T-cell (primary cell): ENCODE data around the gene FCN1. TPM values are rescaled to one million over a fixed set of nuclear protein-coding genes. Genes with fewer than 3 reads are reported as not detected.

Experiments
- ATAC-seq, 4 experiments: fragments of 200-7000 bp in 3 of 4; fragments of 150-1000 bp in 1 of 4; cut with Tn5 transposase; replicated peaks in 1 of 4; 1 replicate in 3 of 4; 2 replicates in 1 of 4; pipeline ENCODE4 v1.10.0; 2021; ENCODE audit warnings: moderate library complexity in 3 of 4, mild to moderate bottlenecking in 2 of 4, moderate number of reproducible peaks in 1 of 4
- CTCF ChIA-PET, 2 donors: fragments of 300-600 bp; sonication (Branson Sonifier 250); formaldehyde crosslinking; loops; one replicate each; lab custom pipeline; 2022; ENCODE audit warnings: antibody characterized with exemption in 2 of 2; lab: Charles Lee
- POLR2A ChIA-PET, 2 donors: fragments of 300-600 bp; sonication (Branson Sonifier 250); formaldehyde crosslinking; loops; one replicate each; lab custom pipeline; 2022; ENCODE audit warnings: antibody characterized with exemption in 2 of 2; lab: Charles Lee
- DNase-seq, 35 experiments: peaks; one replicate each; pipeline versions ENCODE4 v3.0.0 to v3.0.0-alpha.2; 2013 to 2023
- H3K27ac ChIP-seq: one replicate; pipeline ENCODE4 v1.5.1; 2013; ENCODE audit warnings: low read length
- H3K27me3 ChIP-seq, 2 experiments: replicated peaks in 1 of 2; 1 replicate in 1 of 2; 2 replicates in 1 of 2; pipeline versions ENCODE4 v1.6.1 to v1.7.0; 2013; ENCODE audit warnings: low read length in 1 of 2, mixed read lengths in 1 of 2; ENCODE audit not compliant: control insufficient read depth in 2 of 2, insufficient read depth in 2 of 2; ENCODE audit errors: extremely low read depth in 1 of 2
- H3K36me3 ChIP-seq, 2 donors: 1 replicate in 1 of 2; 2 replicates in 1 of 2; pipeline versions ENCODE4 v1.6.1 to v1.7.0; 2013; ENCODE audit warnings: low read length in 1 of 2; ENCODE audit not compliant: control insufficient read depth in 2 of 2, insufficient read depth in 1 of 2; ENCODE audit errors: extremely low read depth in 1 of 2
- H3K4me1 ChIP-seq, 2 experiments: 1 replicate in 1 of 2; 2 replicates in 1 of 2; pipeline versions ENCODE4 v1.6.1 to v1.7.0; 2013; ENCODE audit warnings: low read length in 2 of 2, mixed read lengths in 1 of 2; ENCODE audit not compliant: insufficient read depth in 2 of 2, control insufficient read depth in 1 of 2; ENCODE audit errors: extremely low read depth in 1 of 2
- H3K4me3 ChIP-seq, 2 donors: 1 replicate in 1 of 2; 2 replicates in 1 of 2; pipeline versions ENCODE4 v1.5.1 to v1.7.0; 2013; ENCODE audit warnings: mild to moderate bottlenecking in 2 of 2, low read length in 1 of 2, moderate library complexity in 1 of 2; ENCODE audit not compliant: control insufficient read depth in 1 of 2; ENCODE audit errors: extremely low read depth in 1 of 2
- H3K9me3 ChIP-seq: 2 replicates; pipeline ENCODE4 v1.7.0; 2013
- H3K27ac Mint-ChIP-seq, 2 donors: one replicate each; pipeline ENCODE4 v1.8.0; 2020 to 2021; ENCODE audit warnings: mild to moderate bottlenecking in 2 of 2, mixed read lengths in 2 of 2
- H3K27me3 Mint-ChIP-seq, 2 donors: one replicate each; pipeline ENCODE4 v1.8.0; 2021 to 2022; ENCODE audit warnings: mixed read lengths in 2 of 2
- H3K36me3 Mint-ChIP-seq: one replicate; pipeline ENCODE4 v1.8.0; 2021; ENCODE audit warnings: mixed read lengths
- H3K4me1 Mint-ChIP-seq, 3 donors: one replicate each; pipeline ENCODE4 v1.8.0; 2020 to 2022; ENCODE audit warnings: mixed read lengths in 3 of 3, mild to moderate bottlenecking in 1 of 3
- H3K4me3 Mint-ChIP-seq, 3 donors: one replicate each; pipeline ENCODE4 v1.8.0; 2020 to 2022; ENCODE audit warnings: mild to moderate bottlenecking in 3 of 3, mixed read lengths in 3 of 3, moderate library complexity in 3 of 3
- H3K9me3 Mint-ChIP-seq, 3 donors: one replicate each; pipeline ENCODE4 v1.8.0; 2020 to 2022; ENCODE audit warnings: mixed read lengths in 3 of 3
- WGBS: methylation state at CpG from one replicate; pipeline ENCODE4 v1.1.5; 2013; ENCODE audit warnings: missing lambda C conversion rate; ENCODE audit not compliant: insufficient coverage; 5-methylcytosine and 5-hydroxymethylcytosine counted together
- total RNA-seq, 35 experiments: library from RNA in 6 of 35; stranded (reverse) in 6 of 35; fragments of 120-200 nt in 1 of 35; gene quantifications; one replicate each; pipeline versions ENCODE4 v1.2.1 to v1.2.4 and lab custom pipeline; 2013 to 2026

FCN1 gene
- total RNA-seq, 5 donors from 2014 or later (not counting 1 experiment from before 2014, with no cell fraction given), result 0.25 to 1.8 (median 0.55) TPM; not detected in 1

GRCh38 chr9:134943411-134943810 lies 25.7 kb upstream of the FCN1 start:
- POLR2A ChIA-PET, result no interaction called here
- Histone ChIP-seq H3K27me3 (peaks cover 0 to 11% of the 10 kb centered on the region in 2 experiments), H3K36me3 (no peaks in the 10 kb centered on the region), H3K4me1 (no peaks in the 10 kb centered on the region), H3K9me3 (no peaks in the 10 kb centered on the region), H3K4me3 (no peak overlapping the region), H3K27ac (no peak overlapping the region)
- Mint-ChIP-seq H3K9me3 (no peaks in the 10 kb centered on the region), H3K36me3 (no peaks in the 10 kb centered on the region), H3K27me3 (peaks cover 5 to 12% of the 10 kb centered on the region in 2 donors), H3K4me3 (no peak overlapping the region), H3K27ac (no peak overlapping the region), H3K4me1 (no peaks in the 10 kb centered on the region)
- WGBS, result 91% methylated on average over 11 of the region's 13 CpGs
- CTCF ChIA-PET, result no interaction called here
- DNase-seq (no peak), ATAC-seq (no peak)

- Mint-ChIP-seq H3K27ac (no peak overlapping the region), H3K4me1 (no peaks in the 10 kb centered on the region), H3K27me3 (peaks cover 5 to 12% of the 10 kb centered on the region in 2 donors), H3K36me3 (no peaks in the 10 kb centered on the region), H3K9me3 (no peaks in the 10 kb centered on the region), H3K4me3 (no peak overlapping the region)
- WGBS, result 92% methylated on average over 3 of the region's 8 CpGs
- no peaks in the 10 kb centered on the region for H3K36me3 ChIP-seq
- ChIA-PET CTCF (no interaction called here), POLR2A (no interaction called here)
- ATAC-seq (no peak), DNase-seq (no peak)
- peaks cover 0 to 11% of the 10 kb centered on the region in 2 experiments for H3K27me3 ChIP-seq
- no peaks in the 10 kb centered on the region for H3K9me3 ChIP-seq
- no peak overlapping the region for H3K4me3 ChIP-seq
- no peaks in the 10 kb centered on the region for H3K4me1 ChIP-seq
- H3K27ac ChIP-seq, result no peak overlapping the region
Measured at GRCh38 chr9:134942788-134943184, 25.1 kb upstream of the FCN1 start.

- no peaks in the 10 kb centered on the region for H3K36me3 Mint-ChIP-seq
- ATAC-seq, result no peak
- 80% methylated on average over 18 of the region's 27 CpGs for WGBS
Measured at GRCh38 chr9:134942011-134942787, 24.5 kb upstream of the FCN1 start.

GRCh38 chr9:134940236-134941208 lies 22.8 kb upstream of the FCN1 start:
- ATAC-seq, result no peak
- Mint-ChIP-seq H3K4me3 (no peak overlapping the region), H3K27me3 (peaks cover 5 to 19% of the 10 kb centered on the region in 2 donors), H3K27ac (no peak overlapping the region), H3K4me1 (no peaks in the 10 kb centered on the region), H3K9me3 (no peaks in the 10 kb centered on the region), H3K36me3 (no peaks in the 10 kb centered on the region)
- peaks cover 0 to 18% of the 10 kb centered on the region in 2 experiments for H3K27me3 ChIP-seq
- no peak overlapping the region for H3K4me3 ChIP-seq
- WGBS, result 86% methylated on average over 24 of the region's 27 CpGs
- no peaks in the 10 kb centered on the region for H3K4me1 ChIP-seq
- ChIA-PET CTCF (no interaction called here), POLR2A (no interaction called here)
- H3K36me3 ChIP-seq, result no peaks in the 10 kb centered on the region
- no peak for DNase-seq
- no peaks in the 10 kb centered on the region for H3K9me3 ChIP-seq
- no peak overlapping the region for H3K27ac ChIP-seq

More at GRCh38 chr9:134942011-134942787, 24.5 kb upstream of the FCN1 start:
- Histone ChIP-seq H3K36me3 (no peaks in the 10 kb centered on the region), H3K27ac (no peak overlapping the region), H3K4me1 (no peaks in the 10 kb centered on the region), H3K9me3 (no peaks in the 10 kb centered on the region), H3K27me3 (peaks cover 0 to 13% of the 10 kb centered on the region in 2 experiments), H3K4me3 (no peak overlapping the region)
- POLR2A ChIA-PET, result no interaction called here
- DNase-seq, result no peak
- peaks cover 5 to 14% of the 10 kb centered on the region in 2 donors for H3K27me3 Mint-ChIP-seq
- H3K4me1 Mint-ChIP-seq, result no peaks in the 10 kb centered on the region
- H3K9me3 Mint-ChIP-seq, result no peaks in the 10 kb centered on the region
- H3K27ac Mint-ChIP-seq, result no peak overlapping the region
- no peak overlapping the region for H3K4me3 Mint-ChIP-seq
- CTCF ChIA-PET, result no interaction called here

GRCh38 chr9:134939836-134940235 lies 22.1 kb upstream of the FCN1 start:
- no peak overlapping the region for H3K4me3 Mint-ChIP-seq
- H3K9me3 Mint-ChIP-seq, result no peaks in the 10 kb centered on the region
- 83% methylated on average over 11 of the region's 11 CpGs for WGBS
- H3K4me1 Mint-ChIP-seq, result peaks cover 0 to 2% (median 0%) of the 10 kb centered on the region in 3 donors
- ATAC-seq (no peak), DNase-seq (no peak)
- peaks cover 5 to 21% of the 10 kb centered on the region in 2 donors for H3K27me3 Mint-ChIP-seq
- Histone ChIP-seq H3K4me3 (no peak overlapping the region), H3K4me1 (no peaks in the 10 kb centered on the region), H3K27ac (no peak overlapping the region), H3K27me3 (peaks cover 0 to 19% of the 10 kb centered on the region in 2 experiments), H3K36me3 (no peaks in the 10 kb centered on the region), H3K9me3 (no peaks in the 10 kb centered on the region)
- H3K36me3 Mint-ChIP-seq, result no peaks in the 10 kb centered on the region
- CTCF ChIA-PET, result no interaction called here
- H3K27ac Mint-ChIP-seq, result no peak overlapping the region
- POLR2A ChIA-PET, result no interaction called here

GRCh38 chr9:134939080-134939733 lies 21.5 kb upstream of the FCN1 start:
- Mint-ChIP-seq H3K4me1 (peaks cover 0 to 3% (median 0%) of the 10 kb centered on the region in 3 donors), H3K9me3 (no peaks in the 10 kb centered on the region), H3K27me3 (peaks cover 5 to 19% of the 10 kb centered on the region in 2 donors), H3K36me3 (no peaks in the 10 kb centered on the region), H3K27ac (no peak overlapping the region), H3K4me3 (no peak overlapping the region)
- no peaks in the 10 kb centered on the region for H3K36me3 ChIP-seq
- CTCF ChIA-PET, result no interaction called here
- DNase-seq (no peak), ATAC-seq (no peak)
- H3K9me3 ChIP-seq, result no peaks in the 10 kb centered on the region
- POLR2A ChIA-PET, result no interaction called here
- no peak overlapping the region for H3K27ac ChIP-seq
- H3K4me3 ChIP-seq, result no peak overlapping the region
- peaks cover 0 to 23% of the 10 kb centered on the region in 2 experiments for H3K27me3 ChIP-seq
- H3K4me1 ChIP-seq, result no peaks in the 10 kb centered on the region
- 81% methylated on average over 16 of the region's 16 CpGs for WGBS
